ENCODE measurements around the gene TRPM2. TPM values are rescaled to one million over a fixed set of nuclear protein-coding genes. Genes with fewer than 3 reads are reported as not detected.

Gene TRPM2
- total and polyA plus RNA-seq, 2 donors (not counting 3 experiments of a cell fraction or from before 2014, with no cell fraction given), result not detected

DNA sequence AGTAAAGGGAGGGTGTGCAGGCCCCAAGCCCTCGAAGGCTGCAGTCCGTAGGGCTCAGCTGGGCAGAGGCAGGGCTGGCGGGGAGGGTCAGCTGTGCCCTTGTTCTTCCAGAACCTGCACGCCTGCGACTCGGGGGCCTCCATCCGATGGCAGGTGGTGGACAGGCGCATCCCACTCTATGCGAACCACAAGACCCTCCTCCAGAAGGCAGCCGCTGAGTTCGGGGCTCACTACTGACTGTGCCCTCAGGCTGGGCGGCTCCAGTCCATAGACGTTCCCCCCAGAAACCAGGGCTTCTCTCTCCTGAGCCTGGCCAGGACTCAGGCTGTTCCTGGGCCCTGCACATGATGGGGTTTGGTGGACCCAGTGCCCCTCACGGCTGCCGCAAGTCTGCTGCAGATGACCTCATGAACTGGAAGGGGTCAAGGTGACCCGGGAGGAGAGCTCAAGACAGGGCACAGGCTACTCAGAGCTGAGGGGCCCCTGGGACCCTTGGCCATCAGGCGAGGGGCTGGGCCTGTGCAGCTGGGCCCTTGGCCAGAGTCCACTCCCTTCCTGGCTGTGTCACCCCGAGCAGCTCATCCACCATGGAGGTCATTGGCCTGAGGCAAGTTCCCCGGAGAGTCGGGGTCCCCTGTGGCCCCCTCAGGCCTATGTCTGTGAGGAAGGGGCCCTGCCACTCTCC lies 88.3 kb downstream of the TRPM2 start:
- Histone ChIP-seq H3K4me1 (ENCODE audit: control insufficient read depth, extremely low read depth, insufficient read depth, low read length) (no peaks in the 10 kb centered on the region), H3K79me2 (ENCODE audit: control insufficient read depth, insufficient read depth, low read length) (no peaks in the 10 kb centered on the region), H4K20me1 (replicated peaks; ENCODE audit: control insufficient read depth, extremely low read depth, insufficient read depth, low read length) (no peaks in the 10 kb centered on the region), H3K9me3 (replicated peaks; ENCODE audit: control insufficient read depth, insufficient read depth, low read length) (no peaks in the 10 kb centered on the region), H3K9ac (replicated peaks; ENCODE audit: extremely low read depth, insufficient read depth, low read length) (no peak overlapping the region), H3K27ac (ENCODE audit: insufficient read depth, low read depth, low read length) (no peak overlapping the region), H3K36me3 (ENCODE audit: control insufficient read depth in 2 of 2, extremely low read depth in 1 of 2, insufficient read depth in 2 of 2, low read length in 2 of 2) (no peaks in the 10 kb centered on the region), H2AFZ (ENCODE audit: low read depth, low read length) (no peak overlapping the region), H3K4me2 (ENCODE audit: insufficient read depth, low read length) (no peak overlapping the region), H3K27me3 (ENCODE audit: control insufficient read depth in 2 of 2, insufficient read depth in 2 of 2, low read length in 2 of 2) (no peaks in the 10 kb centered on the region), H3K9me1 (replicated peaks; ENCODE audit: control insufficient read depth, extremely low read depth, insufficient read depth, low read length) (no peaks in the 10 kb centered on the region), H3K4me3 (replicated peaks in 1 of 3; ENCODE audit: insufficient read depth in 1 of 3, low read depth in 1 of 3, low read length in 3 of 3) (no peak overlapping the region)
- no peak for DNase-seq (ENCODE audit: low read depth, low spot score)
- intact Hi-C loops (cut with micrococcal nuclease) (no loop called here), dilution Hi-C loops (cut with MboI; ENCODE audit: extremely low pct_ligation_motif_present, low sequenced_read_pairs) (no loop called here)
- FAIRE-seq, result no peak
- BruUV-seq (replicated peaks), result no TSS peak
- ChIA-PET POLR2A (no interaction called here), CTCF (no interaction called here)
- no peak for TF ChIP-seq JUN (IDR thresholded peaks at IDR 0.05; ENCODE audit: borderline replicate concordance, insufficient read depth, insufficient read length, low read depth)
- no peak for TF ChIP-seq POLR2AphosphoS5 (IDR thresholded peaks at IDR 0.05; ENCODE audit: insufficient read depth, low read depth, low read length)
- no peak for TF ChIP-seq EZH2 (IDR thresholded peaks at IDR 0.05; ENCODE audit: borderline replicate concordance, low read depth, low read length, severe bottlenecking)
- TF ChIP-seq, protein P1, sequence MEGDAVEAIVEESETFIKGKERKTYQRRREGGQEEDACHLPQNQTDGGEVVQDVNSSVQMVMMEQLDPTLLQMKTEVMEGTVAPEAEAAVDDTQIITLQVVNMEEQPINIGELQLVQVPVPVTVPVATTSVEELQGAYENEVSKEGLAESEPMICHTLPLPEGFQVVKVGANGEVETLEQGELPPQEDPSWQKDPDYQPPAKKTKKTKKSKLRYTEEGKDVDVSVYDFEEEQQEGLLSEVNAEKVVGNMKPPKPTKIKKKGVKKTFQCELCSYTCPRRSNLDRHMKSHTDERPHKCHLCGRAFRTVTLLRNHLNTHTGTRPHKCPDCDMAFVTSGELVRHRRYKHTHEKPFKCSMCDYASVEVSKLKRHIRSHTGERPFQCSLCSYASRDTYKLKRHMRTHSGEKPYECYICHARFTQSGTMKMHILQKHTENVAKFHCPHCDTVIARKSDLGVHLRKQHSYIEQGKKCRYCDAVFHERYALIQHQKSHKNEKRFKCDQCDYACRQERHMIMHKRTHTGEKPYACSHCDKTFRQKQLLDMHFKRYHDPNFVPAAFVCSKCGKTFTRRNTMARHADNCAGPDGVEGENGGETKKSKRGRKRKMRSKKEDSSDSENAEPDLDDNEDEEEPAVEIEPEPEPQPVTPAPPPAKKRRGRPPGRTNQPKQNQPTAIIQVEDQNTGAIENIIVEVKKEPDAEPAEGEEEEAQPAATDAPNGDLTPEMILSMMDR (IDR thresholded peaks at IDR 0.05; ENCODE audit: extremely low read depth in 1 of 2, insufficient read depth in 1 of 2, low read depth in 1 of 2, low read length in 2 of 2), result no peak
- TF ChIP-seq FOS (IDR thresholded peaks at IDR 0.05; ENCODE audit: borderline replicate concordance, insufficient read depth, low read length), result no peak
- TF ChIP-seq GATA2 (IDR thresholded peaks at IDR 0.05; ENCODE audit: insufficient read depth, insufficient read length, low read depth, low read length), result no peak

Data from endothelial cell of umbilical vein (primary cell).